VCaP (cell line): ENCODE results near the gene TMEM63A.
A peak's percentile ranks its signal among the peaks of the same experiment; 100 is the strongest.

ENCODE experiments used
- H3K27ac ChIP-seq: fragments of 450-650 bp; 2 replicates; pipeline ENCODE4 v1.5.1; 2017
- CTCF ChIP-seq: fragments of 450-650 bp; conservative IDR thresholded peaks from 2 replicates; pipeline ENCODE4 v1.5.1; 2017; ENCODE audit warnings: mild to moderate bottlenecking, moderate library complexity

The TMEM63A gene

GRCh38 chr1:225887030-225887314 is 4.8 kb upstream of the TMEM63A start:
- no peak overlapping the region for H3K27ac ChIP-seq
- TF ChIP-seq CTCF: no peak

GRCh38 chr1:225886159-225887029 is 4.2 kb upstream of the TMEM63A start:
- no peak for TF ChIP-seq CTCF
- no peak overlapping the region for H3K27ac ChIP-seq

- H3K27ac ChIP-seq: no peak overlapping the region
- no peak for TF ChIP-seq CTCF
Measured at GRCh38 chr1:225885336-225885735, 3.2 kb upstream of the TMEM63A start.

- TF ChIP-seq CTCF: no peak
- H3K27ac ChIP-seq: no peak overlapping the region
Measured at GRCh38 chr1:225883616-225884265, 1.6 kb upstream of the TMEM63A start.

- TF ChIP-seq CTCF: no peak
- peak overlapping the region; percentile 77 for H3K27ac ChIP-seq
Measured at GRCh38 chr1:225882694-225883615, 775 bp upstream of the TMEM63A start.

GRCh38 chr1:225881081-225881958 is 860 bp downstream of the TMEM63A start:
- peak overlapping the region; percentile 77; the same call in 1 of the 2 replicates for H3K27ac ChIP-seq
- no peak for TF ChIP-seq CTCF
